ENCODE data around the gene ZNF689. TPM values are rescaled to one million over a fixed set of nuclear protein-coding genes. Genes with fewer than 3 reads are reported as not detected.
A peak's percentile ranks its signal among the peaks of the same experiment; 100 is the strongest.

Gene ZNF689
- total and polyA plus RNA-seq, 2 of the 4 experiments (the other 2 are of a cell fraction) = 2.7 to 2.9 TPM

- no peak overlapping the region; the same call in 1 of the 2 replicates for H4K91ac ChIP-seq (ENCODE audit: insufficient read depth, low read depth, low read length)
- no peak overlapping the region for H3K9ac ChIP-seq (ENCODE audit: low read depth, low read length)
- BruUV-seq (replicated peaks) = no TSS peak
- H3K4me1 ChIP-seq (ENCODE audit: control insufficient read depth, insufficient read depth, low read length) = peaks cover 9% of the 10 kb centered on the region
- intact Hi-C loops (cut with micrococcal nuclease) (no loop called here), dilution Hi-C loops (cut with HindIII; ENCODE audit: low sequenced_read_pairs, unreplicated experiment) (no loop called here), in situ Hi-C loops (cut with MboI; ENCODE audit: low sequenced_read_pairs) (loop anchor here (5.0 kb wide), 1 partner anchor 33 kb away; no protein-coding TSS in a partner anchor)
- peak overlapping the region; percentile 26 for H2AK9ac ChIP-seq (replicated peaks; ENCODE audit: low read depth, low read length, poor library complexity)
- peak overlapping the region; percentile 37 to 78; a peak in 2 of 4 replicates for H4K8ac ChIP-seq (ENCODE audit: low read depth in 2 of 2, low read length in 2 of 2)
- WGBS, 2 experiments (ENCODE audit: extremely low coverage in 2 of 2, insufficient read length in 1 of 2) = 92% methylated on average over 30 of the region's 44 CpGs; no CpG with 5 or more reads in 1 of the 2 experiments
- H2BK120ac ChIP-seq (ENCODE audit: low read depth, low read length) = no peak overlapping the region; the same call in 1 of the 2 replicates
- H3K27me3 ChIP-seq (ENCODE audit: control insufficient read depth, insufficient read depth, low read length) = peaks cover 6% of the 10 kb centered on the region; the same call in 1 of the 2 replicates
- TF ChIP-seq CTCF (conservative IDR thresholded peaks at IDR 0.05; ENCODE audit: low read depth, low read length) (no peak), FOS (IDR thresholded peaks at IDR 0.05; ENCODE audit: low read depth, low read length) (no peak), MAZ (IDR thresholded peaks at IDR 0.05; ENCODE audit: borderline replicate concordance, low read depth, low read length) (no peak), MAFK (IDR thresholded peaks at IDR 0.05; ENCODE audit: low read depth, low read length) (no peak), CEBPB (IDR thresholded peaks at IDR 0.05; ENCODE audit: low read depth, low read length) (no peak)
- H2AK5ac ChIP-seq (ENCODE audit: low read depth, low read length) = no peak overlapping the region
- H3K56ac ChIP-seq (ENCODE audit: extremely low read depth, insufficient read depth, low read length) = no peak overlapping the region
- peak overlapping the region; percentile 48; the same call in 1 of the 2 replicates for H3K23ac ChIP-seq (ENCODE audit: low read depth, low read length)
- no peak overlapping the region for H3K4me3 ChIP-seq (ENCODE audit: insufficient read depth, low read depth, low read length)
- H2BK20ac ChIP-seq (ENCODE audit: low read depth, low read length) = no peak overlapping the region
- no peaks in the 10 kb centered on the region for H4K20me1 ChIP-seq (ENCODE audit: insufficient read depth, low read length)
- H3K14ac ChIP-seq (replicated peaks; ENCODE audit: low read depth, low read length) = no peak overlapping the region
- ChIA-PET CTCF (interaction anchor here (1.0 kb wide), 1 partner anchor 40 kb away, joined by 3 read pairs; the partner anchor contains the start of gene ZNF689), POLR2A (ENCODE audit: unreplicated experiment) (no interaction called here)
- H3K27ac ChIP-seq (ENCODE audit: insufficient read depth, low read length) = no peak overlapping the region
- H3K18ac ChIP-seq (ENCODE audit: low read depth, low read length) = no peak overlapping the region
- H2BK5ac ChIP-seq (ENCODE audit: low read depth, low read length, poor library complexity, severe bottlenecking) = no peak overlapping the region
- no peaks in the 10 kb centered on the region for H3K36me3 ChIP-seq (ENCODE audit: control insufficient read depth, insufficient read depth, low read length)
- peak overlapping the region; percentile 40; the same call in 1 of the 2 replicates for H3K4ac ChIP-seq (ENCODE audit: low read depth, low read length)
- ATAC-seq (ENCODE audit: low read depth) (no peak), DNase-seq (no peak)
- H3K9me1 ChIP-seq (ENCODE audit: insufficient read depth, low read length) = no peaks in the 10 kb centered on the region
- H3K79me1 ChIP-seq (ENCODE audit: low read depth in 1 of 2, low read length in 2 of 2) = peaks cover 5 to 19% of the 10 kb centered on the region in 2 experiments; a peak in 3 of 4 replicates
- H3K4me2 ChIP-seq (ENCODE audit: low read depth, low read length) = peak overlapping the region; percentile 18; the same call in 1 of the 2 replicates
- H3K9me3 ChIP-seq (ENCODE audit: control insufficient read depth, insufficient read depth, low read length) = no peaks in the 10 kb centered on the region
- peak overlapping the region; percentile 48 for H2AFZ ChIP-seq (replicated peaks; ENCODE audit: low read length, poor library complexity)
- no peak overlapping the region for H2BK15ac ChIP-seq (ENCODE audit: low read depth, low read length)
- H4K5ac ChIP-seq (ENCODE audit: low read depth, low read length) = no peak overlapping the region; the same call in 1 of the 2 replicates
Measured at GRCh38 chr16:30569746-30570635, 40.2 kb downstream of the ZNF689 start.

Data from IMR-90 (cell line).